Fibroblast of gingiva (primary cell): ENCODE results near the gene GFAP.

Experiments used
- DNase-seq: peaks from one replicate; pipeline ENCODE4 v3.0.0-alpha.2; 2011; ENCODE audit warnings: low read depth

GFAP gene

DNA sequence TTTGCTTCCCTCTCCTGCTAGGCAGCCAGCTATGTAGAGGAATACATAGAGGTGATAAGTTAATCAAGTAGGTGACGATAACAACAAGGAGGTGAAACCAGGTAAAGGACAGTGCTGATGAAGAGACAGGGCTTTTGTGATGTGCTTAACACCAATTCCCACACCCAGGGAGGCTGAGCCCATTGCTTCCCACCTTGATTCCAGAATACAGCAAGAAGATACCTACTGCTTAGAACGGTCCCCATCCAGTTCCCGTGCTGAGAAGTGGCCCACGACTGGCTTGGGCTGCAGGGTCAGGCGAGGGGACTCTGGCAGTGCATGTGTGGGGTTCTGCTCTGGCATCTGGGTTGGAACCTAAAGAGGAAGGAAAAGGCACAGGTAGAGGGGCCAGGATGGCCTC, 16.1 kb upstream of the GFAP start:
- no peak for DNase-seq

DNA sequence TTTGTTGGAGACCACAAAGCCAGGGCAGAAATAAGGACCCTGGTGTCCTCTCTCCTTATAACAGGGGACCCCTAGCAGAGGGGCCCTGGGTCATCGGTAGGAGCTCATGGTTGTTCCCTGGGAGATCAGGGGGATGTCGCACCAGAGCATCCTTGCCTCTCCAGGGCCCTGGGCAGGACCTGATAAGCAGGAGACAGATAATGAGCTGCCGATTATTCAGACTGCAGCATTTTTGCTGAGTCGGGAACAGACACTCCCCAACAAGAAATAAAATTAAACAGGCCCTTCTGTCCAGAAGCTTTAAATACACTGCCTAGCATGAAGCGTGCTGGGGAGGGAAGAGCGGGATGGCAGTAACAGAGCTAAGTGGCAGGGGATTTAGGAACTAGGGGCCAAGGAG, 15.4 kb upstream of the GFAP start:
- DNase-seq: no peak

DNA sequence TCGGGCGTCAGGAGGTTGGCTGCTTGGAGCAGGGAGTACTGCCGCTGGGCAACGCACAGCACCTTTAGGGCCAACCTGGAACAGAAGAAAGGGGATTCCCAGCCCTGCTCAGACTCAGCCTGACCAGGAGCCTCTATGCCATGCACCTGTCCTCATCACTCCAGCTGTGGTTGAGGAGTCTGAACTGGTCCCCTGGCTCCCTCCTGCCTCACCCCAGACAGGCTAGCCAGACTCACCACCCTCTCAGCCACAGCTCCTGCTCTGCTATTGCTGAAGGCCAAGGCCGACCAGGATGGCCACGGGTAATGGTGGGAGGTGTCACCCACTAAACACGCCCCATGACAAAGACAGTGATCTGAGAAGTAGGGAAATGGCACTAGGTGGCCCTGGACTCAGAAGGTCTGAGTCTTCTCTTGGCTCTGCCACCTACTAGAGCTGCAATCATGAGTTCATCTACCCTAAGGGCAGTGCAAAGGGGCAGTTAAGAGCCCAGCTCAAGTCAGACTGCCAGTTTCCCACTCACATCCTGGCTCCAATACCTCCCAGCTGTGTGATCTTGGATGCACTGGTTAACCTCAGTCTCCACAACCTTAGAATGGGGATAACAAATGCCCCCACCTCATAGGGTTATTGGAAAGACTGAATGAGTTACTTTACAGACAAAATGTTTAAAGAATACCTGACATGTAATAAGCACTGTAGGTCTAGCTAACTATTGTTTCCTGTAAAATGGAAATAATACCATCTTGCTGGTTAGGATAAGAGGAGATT, 13.8 kb upstream of the GFAP start:
- no peak for DNase-seq

DNA sequence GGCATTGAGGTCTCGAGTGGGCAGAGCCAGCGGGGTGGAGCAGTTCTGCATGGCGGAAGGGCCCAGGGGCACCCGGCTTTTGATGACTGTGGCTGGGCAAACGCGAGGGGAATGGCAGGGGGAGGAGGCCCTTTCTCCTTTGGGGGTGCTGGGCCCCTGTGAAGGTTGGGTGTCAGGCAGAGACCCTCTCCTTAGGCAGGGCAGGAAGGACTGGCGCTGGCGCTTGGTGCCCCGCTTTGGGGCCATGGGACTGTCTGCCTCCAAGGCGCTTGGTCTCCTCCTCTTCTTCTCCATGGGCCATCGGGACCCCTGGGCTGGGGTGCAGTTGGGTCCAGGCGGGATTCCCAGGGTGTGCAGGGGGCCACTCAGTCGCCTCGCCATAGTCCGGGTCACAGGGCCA, 12.8 kb upstream of the GFAP start:
- no peak for DNase-seq

DNA sequence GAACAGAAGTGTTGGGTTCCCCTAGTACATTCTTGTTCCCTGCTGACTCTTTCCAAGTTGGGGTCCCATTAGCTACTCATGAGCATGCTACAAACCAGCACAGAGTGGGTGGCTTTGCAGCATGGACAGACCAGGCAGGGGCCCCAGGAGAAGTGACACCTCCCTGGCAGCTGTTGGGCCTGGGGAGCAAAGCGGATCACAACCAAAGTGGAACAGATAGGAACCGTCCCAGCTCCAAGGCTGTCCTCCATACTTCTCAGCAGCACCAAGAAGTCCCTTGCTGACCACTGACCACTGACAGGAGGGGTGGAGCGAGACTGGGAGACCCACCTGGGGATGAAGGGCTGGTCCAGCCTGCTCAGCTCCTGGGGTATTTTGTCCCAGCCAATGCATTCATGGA, 12.4 kb upstream of the GFAP start:
- DNase-seq: no peak

DNA sequence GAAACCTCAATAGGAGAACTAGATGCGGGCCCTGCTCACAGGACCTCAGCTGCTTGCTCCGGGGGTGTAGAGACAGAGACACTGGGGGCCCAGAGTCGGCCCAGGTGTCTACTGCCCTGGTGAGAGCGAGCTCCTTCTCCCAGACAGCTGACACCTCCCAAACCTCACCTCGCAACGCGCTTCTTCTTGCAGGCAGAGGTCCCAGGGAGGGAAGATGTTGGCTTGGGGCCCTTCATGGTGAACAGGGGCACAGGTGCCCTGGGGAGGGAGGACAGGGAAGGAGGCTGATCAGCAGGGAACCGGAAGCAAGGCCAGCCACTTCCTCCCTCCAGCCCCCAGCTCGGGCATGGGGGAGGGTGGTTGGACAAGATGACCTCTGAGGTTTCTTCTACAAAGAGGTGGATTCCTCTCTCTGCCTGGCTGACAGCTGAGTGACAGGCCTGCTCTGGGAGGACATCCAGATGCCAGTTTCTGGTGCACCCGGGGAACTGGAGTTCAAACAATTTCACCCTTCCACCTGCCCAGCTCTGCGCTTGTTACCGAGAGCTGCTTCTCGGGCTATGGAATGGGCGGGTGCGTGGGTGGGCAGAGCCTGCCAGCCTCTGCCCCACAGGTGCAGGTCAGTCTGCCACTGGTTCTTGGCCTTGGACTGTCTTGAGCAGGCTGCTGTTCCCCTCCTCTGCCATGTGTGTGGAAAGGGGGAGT, 11.7 kb upstream of the GFAP start:
- no peak for DNase-seq

DNA sequence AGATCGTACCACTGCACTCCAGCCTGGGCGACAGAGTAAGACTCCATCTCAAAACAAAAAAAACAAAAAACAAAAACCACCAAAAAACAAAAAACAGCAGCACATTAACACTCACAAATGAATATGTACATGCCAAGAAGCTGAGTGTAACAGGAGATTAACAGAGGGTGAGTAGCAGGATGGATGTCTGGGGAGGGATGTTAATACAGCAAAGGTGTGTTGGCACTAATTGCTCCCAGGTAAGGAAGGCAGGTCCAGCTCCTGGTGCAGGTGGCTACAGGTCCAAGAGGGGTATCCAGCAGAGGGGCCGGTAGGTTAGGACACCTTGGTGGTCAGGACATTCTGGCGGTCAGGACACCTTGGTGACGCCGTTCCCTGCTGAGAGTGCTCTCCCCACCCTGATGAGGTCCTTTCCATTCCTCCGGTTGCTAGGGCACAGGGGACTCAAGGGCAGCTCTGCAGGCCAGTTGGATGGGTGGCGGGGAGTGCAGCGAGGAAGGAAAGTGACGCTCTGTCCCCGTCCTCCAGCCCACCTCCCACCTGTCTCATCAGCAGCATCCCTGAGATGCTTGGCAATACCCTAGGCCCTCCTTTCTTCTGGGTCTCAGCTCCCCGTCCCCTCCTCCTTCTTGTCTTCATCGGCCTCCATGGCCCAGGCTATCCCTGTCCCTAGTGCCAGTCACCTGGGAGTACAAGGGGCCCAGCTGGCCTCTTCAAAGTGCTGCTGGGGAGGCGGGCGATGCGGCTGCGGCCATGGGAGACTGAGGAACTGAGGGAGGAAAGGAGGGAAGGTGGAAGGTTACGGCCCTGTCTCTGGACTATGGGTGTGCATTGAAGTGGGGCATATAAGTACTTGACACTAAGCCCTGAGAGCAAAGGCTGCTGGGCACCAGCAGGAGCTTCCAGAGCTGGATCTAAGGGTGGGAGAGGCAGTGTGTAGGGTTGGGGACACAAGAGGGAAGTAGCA, 10.7 kb upstream of the GFAP start:
- no peak for DNase-seq

DNA sequence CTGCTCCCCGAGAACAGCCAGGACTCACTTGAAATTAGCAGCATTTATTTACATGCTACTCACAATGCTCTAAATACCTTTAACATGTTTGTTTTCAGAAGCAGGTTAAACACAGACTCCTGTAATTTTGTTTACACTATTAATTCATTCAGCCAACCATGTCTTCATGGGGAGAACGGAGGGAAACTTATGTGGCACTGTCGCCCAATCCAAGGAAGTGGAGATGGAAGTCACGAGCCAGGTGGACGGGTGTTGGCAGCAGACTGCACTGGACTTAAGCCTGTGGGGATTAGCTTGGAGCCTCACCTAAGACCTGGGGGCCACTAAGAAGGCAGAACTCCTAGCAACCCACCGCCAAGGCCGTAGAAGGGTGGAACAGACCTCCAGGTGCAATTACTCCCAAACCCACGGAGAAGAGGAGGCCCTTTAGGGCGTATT, 8.8 kb upstream of the GFAP start:
- DNase-seq: no peak

DNA sequence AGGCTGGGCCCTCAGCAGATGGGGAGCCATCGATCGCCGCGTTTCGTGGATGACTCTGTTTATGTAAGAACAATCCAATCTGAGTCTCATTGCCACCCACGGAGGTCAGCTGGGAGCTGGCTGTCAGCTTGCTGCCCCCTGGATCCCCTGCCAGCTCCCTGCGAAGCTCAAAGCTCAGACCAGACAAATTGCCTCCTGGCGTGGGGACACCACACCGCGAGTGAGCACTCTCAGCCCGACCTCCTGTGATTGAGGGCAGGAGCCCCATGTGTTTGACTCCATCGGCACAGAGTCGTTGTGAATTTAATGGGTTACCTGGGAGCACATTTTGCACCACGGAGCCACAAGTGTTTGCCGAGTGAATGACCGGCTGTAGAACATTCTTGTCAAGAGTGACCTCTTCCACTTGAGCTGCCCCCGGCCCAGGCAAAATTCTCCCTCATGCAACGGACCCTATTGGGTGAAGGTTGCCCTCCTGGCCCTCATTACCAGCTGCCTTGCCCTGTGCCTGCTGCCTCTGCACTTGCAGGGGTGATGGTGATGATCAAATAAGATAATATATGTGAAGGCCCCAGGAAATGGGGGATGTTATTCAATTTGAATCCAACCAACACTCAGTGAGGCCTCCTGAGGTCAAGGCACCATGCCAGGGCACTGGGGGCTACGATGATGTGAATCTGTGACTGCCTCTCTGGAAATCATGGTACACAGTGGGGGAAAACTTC, 7.6 kb upstream of the GFAP start:
- DNase-seq: no peak

DNA sequence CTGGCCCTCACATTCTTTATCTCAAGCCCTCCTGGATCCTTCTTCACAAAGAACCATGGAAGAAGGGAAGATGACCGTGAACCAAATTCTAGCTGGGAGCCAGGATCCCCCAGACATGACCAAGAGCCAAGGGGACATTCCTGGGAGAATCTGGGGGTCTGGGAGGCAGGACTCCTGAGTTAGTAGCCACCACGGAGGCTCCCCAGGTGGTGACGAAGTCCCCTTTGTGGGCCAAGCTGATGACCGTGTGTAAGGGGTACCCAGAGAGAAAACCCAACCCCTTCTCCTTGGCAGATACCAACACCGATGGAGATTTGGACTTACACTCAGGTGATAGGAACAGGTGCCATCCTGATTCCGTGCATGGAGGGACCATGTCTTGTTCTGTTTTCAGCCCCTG, 6.8 kb upstream of the GFAP start:
- no peak for DNase-seq

DNA sequence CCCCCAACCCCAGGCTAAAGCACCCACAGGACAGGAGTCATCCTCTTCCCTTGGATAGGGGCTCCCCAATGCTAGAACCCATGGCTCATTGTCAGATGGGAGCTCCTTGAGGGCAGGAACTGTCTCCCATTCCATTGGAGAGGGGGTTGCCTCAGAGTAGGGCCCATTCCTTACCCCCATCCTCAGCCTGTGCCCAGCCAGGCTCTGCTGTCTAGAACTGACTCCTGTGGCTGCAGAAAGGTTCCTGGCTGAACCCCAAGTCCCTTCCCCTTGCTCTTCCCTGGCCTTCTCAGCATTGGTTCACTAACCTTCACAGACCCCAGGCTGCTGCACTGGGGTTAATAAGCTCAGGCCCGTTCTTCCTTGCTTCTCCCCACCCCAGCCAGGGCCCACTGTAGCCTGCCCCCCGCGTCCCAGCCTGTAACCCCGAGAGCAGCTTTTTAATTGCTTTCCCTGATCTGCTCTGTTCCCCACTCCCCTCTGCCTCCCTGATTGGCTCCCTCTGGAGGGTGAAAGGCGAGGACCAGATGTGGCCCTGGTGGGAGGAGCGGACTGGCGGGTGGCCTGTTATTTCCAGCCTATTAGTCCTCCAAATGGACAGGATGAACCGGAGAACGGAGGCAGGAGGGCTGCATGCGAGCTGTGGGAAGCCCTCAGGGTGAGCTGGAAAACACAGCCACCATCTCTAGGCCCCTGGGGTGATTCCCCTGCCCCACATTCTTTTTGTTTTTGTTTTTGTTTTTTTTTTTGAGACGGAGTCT, 6.0 kb upstream of the GFAP start:
- no peak for DNase-seq

DNA sequence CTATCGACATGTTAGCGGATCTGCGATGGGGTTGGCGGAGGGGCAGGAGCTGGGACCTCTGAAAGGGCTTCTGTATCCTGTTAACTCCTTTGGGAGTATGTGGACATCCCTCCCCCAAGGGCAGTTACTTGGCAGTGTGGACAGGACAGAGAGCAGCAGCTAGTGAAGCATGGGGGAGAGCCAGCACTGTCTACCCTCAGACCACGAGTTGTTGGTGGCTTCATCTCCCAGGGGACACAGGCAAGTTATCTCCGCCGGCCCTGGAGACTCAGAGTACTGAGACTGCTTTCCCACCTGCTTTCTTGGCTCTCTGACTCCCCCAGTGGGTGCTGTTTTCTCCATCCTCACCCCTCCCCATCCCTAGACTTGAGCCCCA, 5.3 kb upstream of the GFAP start:
- no peak for DNase-seq

DNA sequence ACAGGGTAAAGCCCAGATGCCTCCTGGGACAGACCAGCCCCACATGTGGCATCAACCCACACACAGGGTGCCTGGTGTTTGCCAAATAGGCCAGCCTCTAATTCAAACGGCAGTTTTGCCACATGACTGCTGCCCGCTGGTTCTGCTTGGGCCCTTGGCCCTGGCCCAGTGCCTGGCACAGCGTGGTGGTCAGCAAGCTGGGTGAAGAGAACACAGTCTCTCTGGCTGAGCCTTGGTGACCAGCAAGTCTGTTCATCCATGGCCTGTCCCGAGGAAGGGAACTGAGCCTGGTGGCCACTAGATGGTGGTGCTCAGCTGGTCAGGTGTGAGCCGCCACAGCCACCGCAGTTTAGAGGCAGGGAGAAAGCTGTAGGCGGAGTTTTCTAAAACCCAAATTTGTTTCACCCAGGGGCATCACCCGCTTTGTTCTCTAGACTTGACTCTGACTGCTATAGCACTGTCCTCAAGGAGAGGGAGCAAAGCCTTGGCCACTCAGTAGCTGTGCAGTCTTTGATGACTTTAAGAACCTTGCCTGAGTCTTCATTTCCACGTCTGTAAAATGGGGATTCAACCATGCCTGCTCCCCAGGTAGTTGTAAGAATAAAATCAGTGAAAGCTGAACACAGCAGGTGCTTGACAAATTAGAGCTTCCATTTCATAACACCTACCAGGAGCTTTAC, 4.7 kb upstream of the GFAP start:
- peak; percentile 76 for DNase-seq

DNA sequence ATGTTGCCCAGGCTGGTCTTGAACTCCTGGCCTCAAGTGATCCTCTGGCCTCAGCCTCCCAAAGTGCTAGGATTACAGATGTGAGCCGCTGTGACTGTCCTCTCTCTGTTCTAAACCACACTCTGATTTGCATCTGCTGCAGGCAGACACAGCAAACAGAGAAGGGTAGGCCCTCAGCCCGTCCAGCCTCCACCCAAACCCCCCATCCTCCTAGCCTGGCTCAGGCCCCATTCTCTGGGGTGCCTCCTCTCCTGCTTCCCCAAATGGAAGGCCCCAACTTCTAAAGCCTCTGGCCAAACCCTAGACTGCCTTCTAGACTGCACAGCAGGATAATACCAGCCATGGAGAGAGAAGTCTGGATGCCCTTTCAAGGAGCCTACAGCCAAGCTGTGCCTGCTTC, 4.1 kb upstream of the GFAP start:
- no peak for DNase-seq

DNA sequence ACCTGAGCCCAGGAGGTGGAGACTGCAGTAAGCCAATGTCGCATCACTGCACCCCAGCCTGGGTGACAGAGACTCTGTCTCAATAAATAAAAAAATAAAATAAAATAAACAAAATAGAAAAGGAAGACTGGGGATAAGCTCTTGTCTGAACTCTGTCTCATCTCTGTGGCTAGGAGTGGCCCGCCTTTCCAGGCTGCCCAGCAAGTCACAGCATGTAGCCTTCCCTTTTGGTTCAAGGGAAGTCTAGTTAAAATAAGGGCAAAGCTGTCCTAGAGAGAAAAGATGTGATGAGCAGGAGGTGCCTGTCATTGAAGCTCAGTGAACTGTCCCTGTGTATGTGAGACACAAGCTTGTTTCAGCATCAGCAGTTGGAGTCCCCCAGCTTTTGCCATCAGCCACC, 2.7 kb upstream of the GFAP start:
- no peak for DNase-seq

DNA sequence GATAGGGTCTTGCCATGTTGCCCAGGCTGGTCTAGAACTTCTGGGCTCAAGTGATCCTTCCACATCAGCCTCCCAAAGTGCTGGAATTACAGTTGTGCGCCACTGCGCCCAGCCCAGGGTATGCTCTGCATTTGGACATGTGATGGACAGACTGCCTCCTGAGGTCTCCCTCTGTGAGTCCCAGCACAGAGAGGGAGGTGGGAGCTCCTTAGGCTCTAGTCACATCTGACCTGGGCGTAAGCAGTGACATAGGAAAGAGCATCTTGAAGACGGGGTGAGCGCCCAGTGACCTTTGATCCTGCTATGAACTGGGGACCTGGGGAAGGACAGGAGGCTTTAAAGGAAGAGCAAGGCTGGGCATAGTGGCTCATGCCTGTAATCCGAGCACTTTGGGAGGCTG, 2.2 kb upstream of the GFAP start:
- no peak for DNase-seq

DNA sequence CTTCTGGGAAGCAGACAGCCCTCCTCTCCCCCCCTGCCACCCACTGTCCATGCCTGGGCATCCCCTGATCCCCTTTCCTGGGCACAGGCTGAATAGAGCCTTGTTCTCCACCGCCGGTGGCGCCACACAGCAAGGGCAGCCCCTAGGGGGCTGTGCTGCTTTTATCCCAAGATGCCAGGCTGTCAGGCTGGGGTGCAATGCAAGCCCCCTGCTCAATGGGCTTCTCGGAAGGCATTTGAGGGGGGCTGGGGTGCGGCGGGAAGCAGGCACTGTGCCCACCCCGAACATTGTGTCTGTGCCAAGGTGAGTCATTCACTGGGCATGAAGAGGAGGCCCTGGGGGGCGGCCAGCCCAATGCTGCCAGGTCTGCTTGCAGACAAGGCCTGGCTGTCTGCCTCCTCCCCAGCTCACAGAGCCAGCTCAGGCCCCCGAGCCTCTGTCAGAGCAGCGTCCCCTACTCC, 1.5 kb upstream of the GFAP start:
- DNase-seq: peak; percentile 78

DNA sequence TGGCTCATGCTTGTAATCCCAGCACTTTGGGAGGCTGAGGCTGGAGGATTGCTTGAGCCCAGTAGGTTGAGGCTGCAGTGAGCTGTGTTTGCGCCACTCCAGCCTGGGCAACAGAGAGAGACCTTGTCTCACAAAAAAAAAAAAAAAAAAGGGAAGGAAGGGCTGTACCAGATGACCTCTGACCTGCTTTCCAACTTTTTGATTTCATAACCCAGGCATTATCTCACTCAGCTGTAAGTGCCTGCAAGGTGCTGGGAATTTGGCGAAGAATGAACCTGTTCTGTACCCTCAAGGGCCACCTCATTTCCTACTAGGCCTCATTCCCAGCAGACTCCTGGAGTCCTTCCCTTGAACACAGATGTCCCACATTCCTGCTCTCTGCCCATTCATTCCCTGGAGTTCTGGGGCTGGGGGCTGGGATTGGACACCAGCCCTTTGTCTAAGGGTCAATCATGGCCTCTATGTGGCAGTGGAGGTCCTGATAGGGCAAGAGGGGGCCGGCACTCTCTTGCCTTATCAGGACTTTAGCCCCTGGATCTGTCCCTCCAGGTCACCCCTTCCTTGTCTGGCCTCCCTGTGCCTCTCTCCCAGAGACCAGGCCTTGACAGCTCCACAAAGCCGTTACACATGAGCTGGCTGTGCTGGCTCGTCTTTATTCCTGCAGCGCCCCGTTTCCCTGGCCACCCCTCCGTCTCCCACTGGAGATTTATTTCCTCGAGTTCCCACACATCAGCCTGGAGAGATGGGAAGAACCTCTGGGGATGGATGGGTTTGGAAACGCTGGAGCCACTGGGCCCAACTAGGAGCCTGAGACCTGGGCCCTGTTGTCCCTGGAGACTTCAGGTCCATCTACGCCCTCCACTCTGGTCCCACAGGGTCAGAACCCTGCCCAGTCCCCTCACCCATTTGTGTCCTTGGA, 821 bp upstream of the GFAP start:
- no peak for DNase-seq

DNA sequence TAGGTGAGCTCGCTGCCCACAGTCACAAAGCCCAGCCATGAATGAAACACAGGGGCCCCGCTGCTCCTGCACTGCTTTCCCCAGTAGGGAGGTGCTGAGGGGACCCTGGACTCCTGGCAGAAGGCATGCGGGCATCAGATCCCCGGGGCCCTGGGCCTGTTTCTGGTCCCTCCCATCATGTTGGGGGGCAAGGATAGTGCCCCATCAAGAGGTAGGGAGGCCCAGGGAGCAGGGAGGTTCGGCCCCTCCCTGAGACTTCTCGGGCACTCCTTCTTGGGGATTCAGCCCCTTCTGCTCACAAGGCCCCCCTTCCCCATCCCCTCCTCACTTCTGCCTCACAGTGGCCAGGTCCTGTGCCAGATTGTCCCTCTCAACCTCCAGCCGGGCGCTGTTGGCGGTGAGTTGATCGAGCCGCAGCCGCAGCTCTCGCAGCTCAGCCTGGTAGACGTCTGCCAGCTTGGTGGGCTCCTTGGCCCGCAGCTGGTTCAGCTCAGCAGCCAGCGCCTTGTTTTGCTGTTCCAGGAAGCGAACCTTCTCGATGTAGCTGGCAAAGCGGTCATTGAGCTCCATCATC, 515 bp downstream of the GFAP start:
- no peak for DNase-seq
